GM12891 (cell line): ENCODE results near the gene ZBTB20.

Experiments used
- PAX5 ChIP-seq: IDR thresholded peaks from 2 replicates; pipeline ENCODE4 v1.6.1; 2011; ENCODE audit warnings: low read length, moderate library complexity, mild to moderate bottlenecking; ENCODE audit not compliant: insufficient read depth, severe bottlenecking
- POLR2A ChIP-seq: IDR thresholded peaks from 2 replicates; pipeline ENCODE4 v1.6.1; 2011; ENCODE audit warnings: low read depth, low read length, control low read depth
- POLR2AphosphoS5 ChIP-seq: IDR thresholded peaks from 2 replicates; pipeline ENCODE4 v1.6.1; 2011; ENCODE audit warnings: low read depth, low read length, control low read depth
- POU2F2 ChIP-seq: IDR thresholded peaks from 2 replicates; pipeline ENCODE4 v1.6.1; 2011; ENCODE audit warnings: low read depth, mild to moderate bottlenecking, control low read depth, low read length, moderate library complexity
- SPI1 ChIP-seq: IDR thresholded peaks from 2 replicates; pipeline ENCODE4 v1.6.1; 2011; ENCODE audit warnings: low read depth, low read length, control low read depth
- TAF1 ChIP-seq: IDR thresholded peaks from 2 replicates; pipeline ENCODE4 v1.6.1; 2011; ENCODE audit warnings: low read depth, low read length, control low read depth

GRCh38 chr3:114706591-114707232 is 440.4 kb downstream of the ZBTB20 start:
- TF ChIP-seq POLR2A, result no peak
- no peak for TF ChIP-seq SPI1
- TF ChIP-seq POLR2AphosphoS5, result no peak
- no peak for TF ChIP-seq TAF1
- no peak for TF ChIP-seq POU2F2
- no peak for TF ChIP-seq PAX5
